HepG2 (cell line): ENCODE data around the gene SIT1. TPM values are rescaled to one million over a fixed set of nuclear protein-coding genes. Genes with fewer than 3 reads are reported as not detected.

Experiments
- ARID2 ChIP-seq: sonication (generic); formaldehyde crosslinking; IDR thresholded peaks from 2 replicates; pipeline ENCODE4 v1.8.1; 2022; ENCODE audit warnings: mild to moderate bottlenecking, missing genetic modification reagents, borderline replicate concordance
- ELF1 ChIP-seq: sonication (generic); formaldehyde crosslinking; IDR thresholded peaks from 2 replicates; pipeline ENCODE4 v1.4.0; 2020; ENCODE audit warnings: missing genetic modification reagents
- FLYWCH1 ChIP-seq: sonication (generic); formaldehyde crosslinking; IDR thresholded peaks from 2 replicates; pipeline ENCODE4 v1.8.1; 2023; ENCODE audit warnings: mild to moderate bottlenecking, missing genetic modification reagents
- KLF11 ChIP-seq: IDR thresholded peaks from 2 replicates; pipeline ENCODE4 v1.6.1; 2016; ENCODE audit warnings: missing compliant biosample characterization
- MZF1 ChIP-seq: sonication (generic); formaldehyde crosslinking; IDR thresholded peaks from 2 replicates; pipeline ENCODE4 v1.8.1; 2023; ENCODE audit warnings: mild to moderate bottlenecking, missing genetic modification reagents, borderline replicate concordance
- NAIF1 ChIP-seq: sonication (generic); formaldehyde crosslinking; IDR thresholded peaks from 2 replicates; pipeline ENCODE4 v1.5.0; 2020; ENCODE audit warnings: mild to moderate bottlenecking, missing genetic modification reagents, borderline replicate concordance
- NFIC ChIP-seq: IDR thresholded peaks from 2 replicates; pipeline ENCODE4 v1.6.1; 2012; ENCODE audit warnings: mild to moderate bottlenecking, low read length, inconsistent platforms
- REST ChIP-seq, 2 experiments: IDR thresholded peaks; 2 replicates each; pipeline ENCODE4 v1.6.1; 2011 to 2012; ENCODE audit warnings: low read length in 2 of 2, borderline replicate concordance in 1 of 2, low read depth in 1 of 2, mild to moderate bottlenecking in 1 of 2, moderate library complexity in 1 of 2
- SNAPC2 ChIP-seq: sonication (generic); formaldehyde crosslinking; IDR thresholded peaks from 2 replicates; pipeline ENCODE4 v1.8.1; 2022; ENCODE audit warnings: mild to moderate bottlenecking, missing genetic modification reagents
- SPEN ChIP-seq: sonication (generic); formaldehyde crosslinking; IDR thresholded peaks from 2 replicates; pipeline ENCODE4 v1.5.1; 2020; ENCODE audit warnings: low read depth, mild to moderate bottlenecking, missing genetic modification reagents
- XRCC5 ChIP-seq: fragments of 200-400 bp; formaldehyde crosslinking; optimal IDR thresholded peaks from 2 replicates; pipeline ENCODE3; 2017; ENCODE audit warnings: mild to moderate bottlenecking, low read length
- ZBTB10 ChIP-seq: sonication (generic); formaldehyde crosslinking; IDR thresholded peaks from 2 replicates; pipeline ENCODE4 v1.4.0; 2020; ENCODE audit warnings: missing genetic modification reagents, borderline replicate concordance
- ZFAT ChIP-seq: sonication (generic); formaldehyde crosslinking; conservative IDR thresholded peaks from 2 replicates; pipeline ENCODE4 v1.8.1; 2023; ENCODE audit warnings: missing genetic modification reagents, inconsistent platforms
- ZNF24 ChIP-seq: fragments of 450-650 bp; IDR thresholded peaks from 2 replicates; pipeline ENCODE4 v1.6.1; 2017; ENCODE audit warnings: antibody characterized with exemption, mild to moderate bottlenecking
- ZNF337 ChIP-seq: sonication (generic); formaldehyde crosslinking; IDR thresholded peaks from 2 replicates; pipeline ENCODE4 v1.5.1; 2020; ENCODE audit warnings: missing genetic modification reagents, low read depth, mild to moderate bottlenecking, borderline replicate concordance
- ZNF496 ChIP-seq: sonication (generic); formaldehyde crosslinking; IDR thresholded peaks from 2 replicates; pipeline ENCODE4 v1.8.1; 2023; ENCODE audit warnings: mild to moderate bottlenecking, moderate library complexity, missing genetic modification reagents; ENCODE audit not compliant: insufficient replicate concordance
- polyA plus RNA-seq, 8 experiments: library from polyadenylated mRNA; depleted of rRNA in 3 of 8; stranded (reverse) in 7 of 8; unstranded in 1 of 8; fragments of >200 nt; fragmentation: Illumina TruSeq in 4 of 8; extraction: Trizol in 4 of 8; gene quantifications; 2 replicates each; pipeline versions ENCODE4 v1.2.1 to v1.2.3, GENCODE V29; 2011 to 2016; ENCODE audit warnings: low read depth in 4 of 8, missing spikeins in 1 of 8, mixed read lengths in 1 of 8; ENCODE audit not compliant: insufficient read depth in 1 of 8
- total RNA-seq, 5 experiments: library from RNA; depleted of rRNA; stranded (reverse); fragments of >200 nt; fragmentation: Illumina TruSeq; extraction: Trizol; gene quantifications; 2 replicates each; pipeline ENCODE4 v1.2.3, GENCODE V29; 2016; ENCODE audit warnings: low read depth in 1 of 5
- TF ChIP-seq, protein P1 (sequence below): sonication (generic); formaldehyde crosslinking; IDR thresholded peaks from 2 replicates; pipeline ENCODE4 v1.8.0; 2022; ENCODE audit warnings: missing genetic modification reagents, low read depth, mild to moderate bottlenecking, borderline replicate concordance
- TF ChIP-seq, protein P2 (sequence below): IDR thresholded peaks from 2 replicates; pipeline ENCODE4 v1.6.1; 2012; ENCODE audit warnings: low read depth, low read length, improper control_type of control experiment

SIT1 gene
- total and polyA plus RNA-seq, 2 of the 13 experiments (the other 11 are each of a cell fraction or from before 2014, with no cell fraction given): 0.09 to 6.7 TPM

DNA sequence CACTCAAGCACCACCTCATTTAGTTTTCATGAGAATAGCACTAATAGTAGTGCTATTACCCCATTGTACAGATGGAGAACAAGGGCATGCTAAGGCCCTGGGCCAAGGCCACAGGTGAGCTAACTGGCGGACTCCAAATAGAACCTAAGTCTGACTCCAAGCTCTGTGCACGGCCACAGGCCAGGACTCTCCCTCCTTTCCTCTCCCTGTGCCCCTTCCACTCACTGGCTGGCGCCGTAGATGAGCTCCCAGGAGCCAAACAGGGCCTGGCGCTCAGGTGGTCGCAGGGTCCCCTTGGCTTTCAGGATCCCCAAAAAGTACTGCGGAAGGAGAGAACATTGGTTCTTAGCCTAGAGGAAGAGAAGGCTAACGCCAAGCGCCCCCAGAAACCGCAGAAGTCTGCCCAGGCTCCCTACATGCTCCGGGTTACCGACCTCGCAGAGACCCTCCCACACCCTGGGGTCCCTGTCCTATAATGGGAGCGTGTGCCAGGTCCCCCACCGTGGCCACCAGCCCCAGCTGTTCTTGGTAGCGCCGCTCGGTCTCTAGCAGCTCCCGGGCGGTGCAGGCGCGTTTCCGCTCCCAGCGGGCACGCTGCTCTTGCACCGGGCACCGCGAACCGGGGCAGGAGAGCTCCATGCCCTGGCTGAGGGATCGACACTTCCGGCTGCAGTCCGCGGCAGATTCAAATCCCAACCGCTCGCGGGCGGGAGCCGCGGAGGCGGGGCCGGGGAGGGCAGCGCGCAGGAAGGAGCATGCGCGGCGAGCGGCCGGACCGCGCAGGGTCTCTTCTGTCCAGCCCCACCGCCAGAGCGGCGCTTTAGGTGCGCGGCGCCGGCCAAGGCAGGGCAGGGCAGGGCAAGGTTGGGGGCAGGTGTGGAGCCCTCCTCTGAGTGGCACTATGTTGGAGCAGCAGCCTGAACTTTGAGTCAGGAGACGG lies 14.1 kb upstream of the SIT1 start, which contains the start of gene ARHGEF39 (continued):
- peak; percentile 78 for TF ChIP-seq SPEN (CRISPR knock-in tag)
- TF ChIP-seq ZNF24: no peak
- 0 out of 2 replicates have a peak, but pooled peaks have one; percentile 65 for TF ChIP-seq ARID2 (CRISPR knock-in tag)
- no peak for TF ChIP-seq NFIC
- no peak; a peak in 1 of 4 replicates for TF ChIP-seq REST (IDR thresholded peaks at IDR 0.05; ENCODE audit: borderline replicate concordance in 1 of 2, low read depth in 1 of 2, low read length in 2 of 2)
- TF ChIP-seq KLF11 (CRISPR knock-in tag): 0 out of 2 replicates have a peak, but pooled peaks have one; percentile 37
- TF ChIP-seq, protein P1, sequence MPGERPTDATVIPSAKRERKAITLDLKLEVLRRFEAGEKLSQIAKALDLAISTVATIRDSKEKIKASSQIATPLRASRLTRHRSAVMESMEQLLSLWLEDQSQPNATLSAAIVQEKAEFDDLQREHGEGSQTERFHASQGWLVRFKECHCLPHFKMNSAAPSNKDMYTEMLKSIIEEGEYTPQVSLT (CRISPR knock-in tag): no peak; the same call in 1 of the 2 replicates
- peak; percentile 90 for TF ChIP-seq ELF1 (CRISPR knock-in tag)
- TF ChIP-seq ZNF337 (CRISPR knock-in tag): 0 out of 2 replicates have a peak, but pooled peaks have one; percentile 31
- TF ChIP-seq ZFAT (CRISPR knock-in tag): no peak
- no peak for TF ChIP-seq ZBTB10 (CRISPR knock-in tag)
- TF ChIP-seq, protein P2, sequence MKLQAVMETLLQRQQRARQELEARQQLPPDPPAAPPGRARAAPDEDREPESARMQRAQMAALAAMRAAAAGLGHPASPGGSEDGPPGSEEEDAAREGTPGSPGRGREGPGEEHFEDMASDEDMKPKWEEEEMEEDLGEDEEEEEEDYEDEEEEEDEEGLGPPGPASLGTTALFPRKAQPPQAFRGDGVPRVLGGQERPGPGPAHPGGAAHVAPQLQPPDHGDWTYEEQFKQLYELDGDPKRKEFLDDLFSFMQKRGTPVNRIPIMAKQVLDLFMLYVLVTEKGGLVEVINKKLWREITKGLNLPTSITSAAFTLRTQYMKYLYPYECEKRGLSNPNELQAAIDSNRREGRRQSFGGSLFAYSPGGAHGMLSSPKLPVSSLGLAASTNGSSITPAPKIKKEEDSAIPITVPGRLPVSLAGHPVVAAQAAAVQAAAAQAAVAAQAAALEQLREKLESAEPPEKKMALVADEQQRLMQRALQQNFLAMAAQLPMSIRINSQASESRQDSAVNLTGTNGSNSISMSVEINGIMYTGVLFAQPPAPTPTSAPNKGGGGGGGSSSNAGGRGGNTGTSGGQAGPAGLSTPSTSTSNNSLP: no peak
- no peak for TF ChIP-seq NAIF1 (CRISPR knock-in tag)
- TF ChIP-seq XRCC5: peak; percentile 78
- no peak for TF ChIP-seq MZF1 (CRISPR knock-in tag)
- 0 out of 2 replicates have a peak, but pooled peaks have one; percentile 48 for TF ChIP-seq FLYWCH1 (CRISPR knock-in tag)
- peak; percentile 19 for TF ChIP-seq ZNF496
- TF ChIP-seq SNAPC2: peak; percentile 87
